Measurements from ENCODE around the gene SYCP1. TPM values are rescaled to one million over a fixed set of nuclear protein-coding genes. Genes with fewer than 3 reads are reported as not detected.

The SYCP1 gene
- total RNA-seq, 2 experiments from 2014 or later: not detected

- ATAC-seq (no peak), DNase-seq (no peak)
- Mint-ChIP-seq H3K4me3 (no peak overlapping the region), H3K9me3 (ENCODE audit: insufficient read depth) (no peaks in the 10 kb centered on the region), H3K36me3 (ENCODE audit: low read depth) (no peaks in the 10 kb centered on the region), H3K27ac (no peak overlapping the region), H3K27me3 (ENCODE audit: low read depth) (peaks cover 4% of the 10 kb centered on the region), H3K4me1 (ENCODE audit: low read depth) (no peaks in the 10 kb centered on the region)
- POLR2A ChIA-PET: no interaction called here
- CTCF ChIA-PET: interaction anchor here (2.2 kb wide), 1 partner anchor 21 kb away, joined by 10 read pairs; no protein-coding TSS in a partner anchor
Observed at GRCh38 chr1:115031595-115031994, 176.9 kb downstream of the SYCP1 start.

- Mint-ChIP-seq H3K27ac (no peak overlapping the region), H3K9me3 (ENCODE audit: insufficient read depth) (no peaks in the 10 kb centered on the region), H3K4me3 (no peak overlapping the region), H3K4me1 (ENCODE audit: low read depth) (no peaks in the 10 kb centered on the region), H3K36me3 (ENCODE audit: low read depth) (no peaks in the 10 kb centered on the region), H3K27me3 (ENCODE audit: low read depth) (peaks cover 4% of the 10 kb centered on the region)
- CTCF ChIA-PET: interaction anchor here (1.5 kb wide), 1 partner anchor 78 kb away, joined by 4 read pairs; no protein-coding TSS in a partner anchor
- ATAC-seq: no peak
- POLR2A ChIA-PET: no interaction called here
- DNase-seq: no peak
Observed at GRCh38 chr1:115035652-115036051, 181.0 kb downstream of the SYCP1 start.

GRCh38 chr1:115036814-115037507, 182.3 kb downstream of the SYCP1 start:
- H3K9me3 Mint-ChIP-seq (ENCODE audit: insufficient read depth): no peaks in the 10 kb centered on the region
- DNase-seq (no peak), ATAC-seq (no peak)
- ChIA-PET POLR2A (no interaction called here), CTCF (interaction anchor here (0.7 to 1.1 kb wide), 2 partner anchors 16 to 21 kb away, joined by 3 to 4 read pairs; no protein-coding TSS in a partner anchor)
- no peaks in the 10 kb centered on the region for H3K36me3 Mint-ChIP-seq (ENCODE audit: low read depth)
- peaks cover 4% of the 10 kb centered on the region for H3K27me3 Mint-ChIP-seq (ENCODE audit: low read depth)
- no peak overlapping the region for H3K4me3 Mint-ChIP-seq
- no peaks in the 10 kb centered on the region for H3K4me1 Mint-ChIP-seq (ENCODE audit: low read depth)
- H3K27ac Mint-ChIP-seq: no peak overlapping the region

- Mint-ChIP-seq H3K36me3 (ENCODE audit: low read depth) (no peaks in the 10 kb centered on the region), H3K4me3 (no peak overlapping the region), H3K9me3 (ENCODE audit: insufficient read depth) (no peaks in the 10 kb centered on the region), H3K4me1 (ENCODE audit: low read depth) (no peaks in the 10 kb centered on the region), H3K27ac (no peak overlapping the region), H3K27me3 (ENCODE audit: low read depth) (no peaks in the 10 kb centered on the region)
- DNase-seq: no peak
- POLR2A ChIA-PET: interaction anchor here (0.6 kb wide), 1 partner anchor 28 kb away, joined by 5 read pairs; no protein-coding TSS in a partner anchor
- ATAC-seq: no peak
- CTCF ChIA-PET: interaction anchor here (2.7 kb wide), 1 partner anchor 12 kb away, joined by 16 read pairs; no protein-coding TSS in a partner anchor
Observed at GRCh38 chr1:115040501-115040900, 185.8 kb downstream of the SYCP1 start.

- CTCF ChIA-PET: interaction anchor here (2.3 kb wide), 1 partner anchor 11 kb away, joined by 13 read pairs; no protein-coding TSS in a partner anchor
- Mint-ChIP-seq H3K4me3 (no peak overlapping the region), H3K9me3 (ENCODE audit: insufficient read depth) (no peaks in the 10 kb centered on the region), H3K36me3 (ENCODE audit: low read depth) (no peaks in the 10 kb centered on the region), H3K27me3 (ENCODE audit: low read depth) (no peaks in the 10 kb centered on the region), H3K27ac (no peak overlapping the region), H3K4me1 (ENCODE audit: low read depth) (no peaks in the 10 kb centered on the region)
- ATAC-seq (no peak), DNase-seq (no peak)
- POLR2A ChIA-PET: no interaction called here
Observed at GRCh38 chr1:115041654-115042053, 187.0 kb downstream of the SYCP1 start.

Other genes starting within 250 kb of the SYCP1 start
- gene DENND2C, start 184.8 kb upstream of the SYCP1 start, total RNA-seq: under 1 TPM; 0.34 to 0.40 TPM
- gene AMPD1, start 159.3 kb upstream of the SYCP1 start, total RNA-seq: not detected
- 10 to 100 TPM; 50.3 to 51.7 TPM for gene NRAS, start 138.1 kb upstream of the SYCP1 start, total RNA-seq
- gene CSDE1, start 96.9 kb upstream of the SYCP1 start, total RNA-seq: 100 to 1,000 TPM; 359 to 362 TPM
- 10 to 100 TPM; 66.5 to 68.8 TPM for gene SIKE1, start 74.2 kb upstream of the SYCP1 start, total RNA-seq
- not detected for gene TSHB, start 175.0 kb downstream of the SYCP1 start, total RNA-seq
- gene TSPAN2, start 234.6 kb downstream of the SYCP1 start, total RNA-seq: under 1 TPM; 0.31 to 0.84 TPM

Data from activated CD8-positive, alpha-beta T cell treated with anti-CD3 and anti-CD28 coated beads, Interleukin-2, amount 10 ng/mL, durations not matched to agents 7 days and 5 days (primary cell).